CD14-positive monocyte (primary cell): ENCODE measurements around the gene CHD6. TPM values are rescaled to one million over a fixed set of nuclear protein-coding genes. Genes with fewer than 3 reads are reported as not detected.
A peak's percentile ranks its signal among the peaks of the same experiment; 100 is the strongest.

Source experiments
- DNase-seq, 3 donors: peaks; one replicate each; pipeline ENCODE4 v3.0.0-alpha.2; 2011 to 2022
- H2AFZ ChIP-seq: 2 replicates; pipeline ENCODE4 v1.6.0; 2012; ENCODE audit warnings: mild to moderate bottlenecking, low read depth, low read length, inconsistent platforms; ENCODE audit not compliant: insufficient read depth, poor library complexity, severe bottlenecking
- H3K27ac ChIP-seq, 2 donors: 1 replicate in 1 of 2; 2 replicates in 1 of 2; pipeline ENCODE4 v1.5.1; 2012 to 2013; ENCODE audit warnings: low read length in 2 of 2, control low read depth in 1 of 2, inconsistent platforms in 1 of 2, low read depth in 1 of 2, mild to moderate bottlenecking in 1 of 2
- H3K27me3 ChIP-seq, 2 donors: one replicate each; pipeline versions ENCODE4 v1.6.0 to v1.6.1; 2011 to 2013; ENCODE audit warnings: low read length in 2 of 2; ENCODE audit not compliant: control insufficient read depth in 2 of 2, insufficient read depth in 2 of 2
- H3K36me3 ChIP-seq, 2 donors: replicated peaks in 1 of 2; 1 replicate in 1 of 2; 2 replicates in 1 of 2; pipeline versions ENCODE4 v1.5.1 to v1.6.1; 2012 to 2013; ENCODE audit warnings: low read length in 2 of 2, control low read depth in 1 of 2, inconsistent platforms in 1 of 2, mild to moderate bottlenecking in 1 of 2; ENCODE audit not compliant: insufficient read depth in 2 of 2, control insufficient read depth in 1 of 2
- H3K4me1 ChIP-seq, 2 donors: 1 replicate in 1 of 2; 2 replicates in 1 of 2; pipeline versions ENCODE4 v1.5.1 to v1.6.1; 2012 to 2013; ENCODE audit warnings: low read length in 2 of 2, control low read depth in 1 of 2, inconsistent platforms in 1 of 2, mild to moderate bottlenecking in 1 of 2, moderate library complexity in 1 of 2; ENCODE audit not compliant: insufficient read depth in 2 of 2, control insufficient read depth in 1 of 2
- H3K4me2 ChIP-seq: replicated peaks from 2 replicates; pipeline ENCODE3; 2012; ENCODE audit warnings: low read length, moderate library complexity, mild to moderate bottlenecking; ENCODE audit not compliant: poor library complexity, severe bottlenecking; ENCODE audit errors: extremely low read depth
- H3K4me3 ChIP-seq, 3 experiments: fragments of 200-600 bp in 1 of 3; sonication (generic) in 1 of 3; replicated peaks in 1 of 3; 1 replicate in 2 of 3; 2 replicates in 1 of 3; pipeline ENCODE4 v1.5.1; 2011 to 2013; ENCODE audit warnings: low read length in 3 of 3, mild to moderate bottlenecking in 3 of 3, control low read depth in 2 of 3, low read depth in 2 of 3, inconsistent platforms in 1 of 3, moderate library complexity in 1 of 3
- H3K79me2 ChIP-seq: 2 replicates; pipeline ENCODE4 v1.6.0; 2012; ENCODE audit warnings: mild to moderate bottlenecking, control low read depth, inconsistent platforms, low read length, moderate library complexity; ENCODE audit not compliant: insufficient read depth
- H3K9ac ChIP-seq: 2 replicates; pipeline ENCODE4 v1.6.0; 2017; ENCODE audit warnings: low read length, mild to moderate bottlenecking; ENCODE audit not compliant: insufficient read depth, poor library complexity, severe bottlenecking
- H3K9me3 ChIP-seq, 2 donors: replicated peaks in 1 of 2; 1 replicate in 1 of 2; 2 replicates in 1 of 2; pipeline versions ENCODE4 v1.5.1 to v1.6.1; 2012 to 2013; ENCODE audit warnings: low read length in 2 of 2, control low read depth in 1 of 2; ENCODE audit not compliant: control insufficient read depth in 1 of 2, insufficient read depth in 1 of 2
- H4K20me1 ChIP-seq: 2 replicates; pipeline ENCODE4 v1.6.0; 2012; ENCODE audit warnings: mild to moderate bottlenecking, low read length, control low read depth, moderate library complexity; ENCODE audit not compliant: insufficient read depth
- H3K27ac Mint-ChIP-seq, 7 donors: one replicate each; pipeline ENCODE4 v1.8.0; 2020; ENCODE audit warnings: mild to moderate bottlenecking in 7 of 7, mixed read lengths in 7 of 7, moderate library complexity in 6 of 7, inconsistent platforms in 2 of 7
- H3K27me3 Mint-ChIP-seq, 3 donors: one replicate each; pipeline ENCODE4 v1.8.0; 2021 to 2022; ENCODE audit warnings: low read depth in 3 of 3, mild to moderate bottlenecking in 3 of 3, mixed read lengths in 3 of 3, moderate library complexity in 3 of 3, inconsistent platforms in 1 of 3
- H3K36me3 Mint-ChIP-seq, 2 donors: one replicate each; pipeline ENCODE4 v1.8.0; 2020; ENCODE audit warnings: mixed read lengths in 2 of 2, inconsistent platforms in 1 of 2, mild to moderate bottlenecking in 1 of 2
- H3K4me1 Mint-ChIP-seq: one replicate; pipeline ENCODE4 v1.8.0; 2020; ENCODE audit warnings: mild to moderate bottlenecking, mixed read lengths
- H3K4me3 Mint-ChIP-seq, 2 donors: one replicate each; pipeline ENCODE4 v1.8.0; 2020; ENCODE audit warnings: mild to moderate bottlenecking in 2 of 2, mixed read lengths in 2 of 2, moderate library complexity in 1 of 2
- H3K9me3 Mint-ChIP-seq, 7 donors: one replicate each; pipeline ENCODE4 v1.8.0; 2020 to 2022; ENCODE audit warnings: mixed read lengths in 7 of 7, mild to moderate bottlenecking in 6 of 7, moderate library complexity in 6 of 7, inconsistent platforms in 2 of 7
- WGBS: methylation state at CpG from one replicate; pipeline ENCODE4 v1.1.5; 2013; ENCODE audit warnings: missing lambda C conversion rate; ENCODE audit not compliant: insufficient coverage; 5-methylcytosine and 5-hydroxymethylcytosine counted together
- intact Hi-C, 2 donors: fragments of 100-400 bp; cut with micrococcal nuclease; formaldehyde crosslinking; loops; one replicate each; pipeline versions ENCODE4 v1.15.0 to v1.15.1; 2023
- polyA plus RNA-seq, 3 donors: library from polyadenylated mRNA; depleted of rRNA in 1 of 3; unstranded in 2 of 3; stranded (reverse) in 1 of 3; fragments of 300-500 nt in 2 of 3; fragments of >200 nt in 1 of 3; fragmentation: Illumina TruSeq in 2 of 3; gene quantifications; 1 replicate in 2 of 3; 2 replicates in 1 of 3; pipeline ENCODE4 v1.2.3, GENCODE V29; 2012 to 2021
- TF ChIP-seq, protein P1 (sequence below): fragments of 200-600 bp; IDR thresholded peaks from one replicate; pipeline ENCODE4 v1.8.0; 2022; ENCODE audit warnings: antibody characterized with exemption, mild to moderate bottlenecking

Gene CHD6
- polyA plus RNA-seq, 3 donors: 12.9 to 19.6 (median 13.0) TPM

DNA sequence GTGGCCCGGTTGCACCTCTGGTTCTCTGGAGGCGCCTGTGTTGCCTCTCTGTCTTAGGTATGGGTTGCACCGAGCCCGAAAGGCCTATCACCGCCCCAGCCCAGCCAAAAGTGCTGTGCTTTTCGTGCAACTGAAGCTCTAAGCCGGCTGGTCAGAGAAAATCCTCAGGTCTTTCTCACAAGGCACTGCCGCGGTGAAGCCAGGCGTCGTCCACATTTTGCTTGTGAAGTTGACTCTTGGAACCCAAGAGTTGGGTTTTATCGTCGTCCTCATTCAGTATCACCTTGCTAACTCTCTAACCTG lies 250.8 kb downstream of the CHD6 start:
- Histone ChIP-seq H3K9me3 (peaks cover 11 to 16% of the 10 kb centered on the region in 2 donors), H3K4me1 (no peaks in the 10 kb centered on the region), H3K27me3 (peaks cover 17 to 37% of the 10 kb centered on the region in 2 donors), H3K79me2 (no peaks in the 10 kb centered on the region), H3K4me2 (no peak overlapping the region), H2AFZ (no peak overlapping the region), H3K9ac (no peak overlapping the region), H3K27ac (no peak overlapping the region), H3K4me3 (no peak overlapping the region), H3K36me3 (no peaks in the 10 kb centered on the region), H4K20me1 (no peaks in the 10 kb centered on the region)
- WGBS: 49% methylated on average over 13 of the region's 13 CpGs
- DNase-seq: no peak
- peaks cover 35 to 67% (median 43%) of the 10 kb centered on the region in 3 donors for H3K27me3 Mint-ChIP-seq
- TF ChIP-seq, protein P1, sequence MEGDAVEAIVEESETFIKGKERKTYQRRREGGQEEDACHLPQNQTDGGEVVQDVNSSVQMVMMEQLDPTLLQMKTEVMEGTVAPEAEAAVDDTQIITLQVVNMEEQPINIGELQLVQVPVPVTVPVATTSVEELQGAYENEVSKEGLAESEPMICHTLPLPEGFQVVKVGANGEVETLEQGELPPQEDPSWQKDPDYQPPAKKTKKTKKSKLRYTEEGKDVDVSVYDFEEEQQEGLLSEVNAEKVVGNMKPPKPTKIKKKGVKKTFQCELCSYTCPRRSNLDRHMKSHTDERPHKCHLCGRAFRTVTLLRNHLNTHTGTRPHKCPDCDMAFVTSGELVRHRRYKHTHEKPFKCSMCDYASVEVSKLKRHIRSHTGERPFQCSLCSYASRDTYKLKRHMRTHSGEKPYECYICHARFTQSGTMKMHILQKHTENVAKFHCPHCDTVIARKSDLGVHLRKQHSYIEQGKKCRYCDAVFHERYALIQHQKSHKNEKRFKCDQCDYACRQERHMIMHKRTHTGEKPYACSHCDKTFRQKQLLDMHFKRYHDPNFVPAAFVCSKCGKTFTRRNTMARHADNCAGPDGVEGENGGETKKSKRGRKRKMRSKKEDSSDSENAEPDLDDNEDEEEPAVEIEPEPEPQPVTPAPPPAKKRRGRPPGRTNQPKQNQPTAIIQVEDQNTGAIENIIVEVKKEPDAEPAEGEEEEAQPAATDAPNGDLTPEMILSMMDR: no peak
- H3K36me3 Mint-ChIP-seq: no peaks in the 10 kb centered on the region
- intact Hi-C loops: no loop called here
- H3K4me3 Mint-ChIP-seq: peak overlapping the region in 1 of 2 donors; percentile 76
- peaks cover 4% of the 10 kb centered on the region for H3K4me1 Mint-ChIP-seq
- H3K27ac Mint-ChIP-seq: no peak overlapping the region
- peaks cover 4 to 26% (median 19%) of the 10 kb centered on the region in 7 donors for H3K9me3 Mint-ChIP-seq

DNA sequence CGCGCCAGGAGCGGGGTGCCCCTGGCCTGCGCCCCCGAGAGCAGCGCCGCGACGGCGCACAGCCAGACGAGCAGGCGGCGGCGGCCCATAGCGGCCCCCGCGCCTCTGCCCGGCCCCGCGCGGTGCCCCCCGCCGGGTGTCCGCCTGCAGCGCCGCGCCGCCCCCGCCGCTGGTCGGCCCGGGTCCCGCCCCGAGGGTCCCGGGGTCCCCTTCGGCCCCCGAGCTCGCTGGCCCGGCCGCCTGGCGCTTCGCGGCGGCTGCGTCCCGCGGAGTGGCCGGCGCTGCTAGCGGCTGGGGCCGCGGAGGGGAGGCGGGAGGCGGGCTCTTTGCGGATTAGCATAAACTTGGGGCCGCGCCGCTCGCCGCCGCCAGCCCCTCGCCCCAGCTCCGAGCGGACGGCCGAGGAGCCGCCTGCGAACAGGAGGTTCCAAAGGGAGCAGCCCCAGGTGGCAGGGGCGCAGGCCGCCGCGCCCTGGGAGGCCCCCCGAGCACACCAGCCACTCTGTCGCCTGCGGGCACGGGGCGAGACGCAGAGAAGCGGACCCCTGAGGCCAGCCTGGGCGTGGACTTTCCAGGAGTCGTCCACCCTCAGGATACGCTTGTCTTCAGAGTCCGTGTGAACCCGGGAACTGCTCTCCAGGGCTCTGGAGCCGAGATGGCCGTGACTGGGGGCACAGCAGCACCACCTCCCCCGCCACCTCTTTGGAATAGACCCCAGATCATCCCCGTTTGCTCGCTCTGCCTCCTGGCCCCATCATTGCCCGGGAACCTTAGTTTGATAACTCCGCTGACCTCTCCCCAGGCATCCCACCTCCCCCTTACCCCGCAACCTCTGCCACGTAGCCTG lies 251.4 kb downstream of the CHD6 start, which contains the start of gene EMILIN3:
TSS of gene EMILIN3 (minus strand) at position 273 of the 847 bp plus-strand sequence. CDS start at position 89, 184 bp downstream.
- H3K4me1 Mint-ChIP-seq: peaks cover 4% of the 10 kb centered on the region

More for the DNA sequence above, 251.4 kb downstream of the CHD6 start, which contains the start of gene EMILIN3:
- Histone ChIP-seq H3K9me3 (peaks cover 7 to 10% of the 10 kb centered on the region in 2 donors), H3K27ac (no peak within 1 kb of the TSS), H2AFZ (no peak within 1 kb of the TSS), H3K79me2 (no peaks in the 10 kb centered on the region), H3K4me1 (no peaks in the 10 kb centered on the region), H4K20me1 (no peaks in the 10 kb centered on the region), H3K4me2 (no peak within 1 kb of the TSS), H3K36me3 (no peaks in the 10 kb centered on the region), H3K9ac (no peak within 1 kb of the TSS), H3K4me3 (no peak within 1 kb of the TSS), H3K27me3 (peaks cover 17 to 37% of the 10 kb centered on the region in 2 donors)
- Mint-ChIP-seq H3K36me3 (no peaks in the 10 kb centered on the region), H3K4me3 (peak within 1 kb of the TSS in 1 of 2 donors; percentile 76), H3K9me3 (peaks cover 4 to 21% (median 14%) of the 10 kb centered on the region in 7 donors), H3K27ac (no peak within 1 kb of the TSS), H3K27me3 (peaks cover 37 to 67% (median 43%) of the 10 kb centered on the region in 3 donors)
- no peak for DNase-seq
- WGBS: 5% methylated on average over 93 of the region's 93 CpGs
- TF ChIP-seq, protein P1: no peak
- intact Hi-C loops: no loop called here
